ENCODE data around the gene ACY1. TPM values are rescaled to one million over a fixed set of nuclear protein-coding genes. Genes with fewer than 3 reads are reported as not detected.
"Not testable (repeated sequence)": the region's sequence is repeated elsewhere in the genome, so short reads cannot be mapped to it uniquely, and the experiment has no call there.

The ACY1 gene
- total RNA-seq, 1 donor from 2014 or later: 58.0 TPM

DNA sequence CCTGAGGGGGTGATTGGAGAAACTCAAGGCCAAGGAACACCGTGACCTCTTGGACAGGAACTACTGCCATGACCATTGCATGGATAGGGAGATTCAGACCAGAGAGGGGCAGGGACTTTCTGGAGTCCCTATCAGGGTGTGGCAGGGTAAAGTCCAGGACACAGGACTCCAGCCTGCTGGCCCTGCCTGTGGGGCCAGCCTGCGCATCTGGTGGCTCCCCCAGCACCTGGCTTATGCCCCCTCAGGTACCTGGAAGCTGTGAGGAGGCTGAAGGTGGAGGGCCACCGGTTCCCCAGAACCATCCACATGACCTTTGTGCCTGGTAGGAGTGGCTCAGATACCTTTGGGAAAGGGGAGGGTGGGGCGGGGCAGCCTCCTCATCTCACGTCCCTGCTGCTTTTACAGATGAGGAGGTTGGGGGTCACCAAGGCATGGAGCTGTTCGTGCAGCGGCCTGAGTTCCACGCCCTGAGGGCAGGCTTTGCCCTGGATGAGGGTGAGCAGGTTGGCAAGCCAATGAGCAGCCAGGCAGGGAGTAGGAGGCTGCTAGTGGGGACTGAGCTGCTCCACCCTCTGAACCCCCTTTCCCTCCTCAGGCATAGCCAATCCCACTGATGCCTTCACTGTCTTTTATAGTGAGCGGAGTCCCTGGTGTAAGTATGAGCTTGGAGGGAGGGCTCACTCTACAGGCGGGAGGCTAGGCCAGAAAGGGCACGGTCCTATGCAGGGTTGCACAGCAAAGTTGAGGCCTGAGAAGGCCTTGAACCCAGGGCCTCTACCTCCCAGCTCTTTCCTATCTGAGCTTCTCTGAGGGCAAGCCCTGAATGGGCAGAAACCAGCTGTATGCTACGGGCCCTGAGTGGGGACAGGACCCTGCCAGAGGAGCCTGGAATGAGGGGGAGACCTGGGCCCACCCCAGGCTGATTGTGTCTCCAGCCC is 2.9 kb downstream of the ACY1 start:
- no peak for DNase-seq (ENCODE audit: low spot score)
- H3K27me3 Mint-ChIP-seq (ENCODE audit: insufficient read depth): no peaks in the 10 kb centered on the region
- H3K4me3 Mint-ChIP-seq: no peak overlapping the region
- peaks cover 7% of the 10 kb centered on the region for H3K36me3 Mint-ChIP-seq (ENCODE audit: low read depth)
- H3K4me1 Mint-ChIP-seq (ENCODE audit: low read depth): peaks cover 24% of the 10 kb centered on the region
- H3K27ac Mint-ChIP-seq: no peak overlapping the region
- no peaks in the 10 kb centered on the region for H3K9me3 Mint-ChIP-seq
- intact Hi-C loops (cut with micrococcal nuclease): loop anchor here (10.0 kb wide), 1 partner anchor 699 kb away; the partner anchor contains the start of genes GNL3 and PBRM1

DNA sequence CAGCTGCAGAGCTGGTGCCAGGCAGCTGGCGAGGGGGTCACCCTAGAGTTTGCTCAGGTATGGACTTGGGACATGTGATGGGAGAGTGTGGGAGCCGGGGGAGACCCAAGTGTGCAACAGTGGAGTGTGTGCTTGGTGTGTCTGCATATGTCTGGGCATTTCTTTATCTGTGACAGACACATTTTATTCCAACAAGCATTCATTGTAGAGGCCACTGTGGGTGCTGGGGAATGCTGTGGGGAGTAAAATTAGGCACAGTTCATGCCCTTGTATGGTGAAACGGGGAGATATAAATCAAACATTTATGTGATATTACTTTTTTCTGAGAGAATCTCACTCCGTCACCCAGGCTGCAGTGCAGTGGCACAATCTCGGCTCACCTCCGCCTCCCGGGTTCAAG is 4.2 kb downstream of the ACY1 start:
- intact Hi-C loops (cut with micrococcal nuclease): loop anchor here (10.0 kb wide), 1 partner anchor 697 kb away; the partner anchor contains the start of genes GNL3 and PBRM1
- no peak overlapping the region for H3K4me3 Mint-ChIP-seq

DNA sequence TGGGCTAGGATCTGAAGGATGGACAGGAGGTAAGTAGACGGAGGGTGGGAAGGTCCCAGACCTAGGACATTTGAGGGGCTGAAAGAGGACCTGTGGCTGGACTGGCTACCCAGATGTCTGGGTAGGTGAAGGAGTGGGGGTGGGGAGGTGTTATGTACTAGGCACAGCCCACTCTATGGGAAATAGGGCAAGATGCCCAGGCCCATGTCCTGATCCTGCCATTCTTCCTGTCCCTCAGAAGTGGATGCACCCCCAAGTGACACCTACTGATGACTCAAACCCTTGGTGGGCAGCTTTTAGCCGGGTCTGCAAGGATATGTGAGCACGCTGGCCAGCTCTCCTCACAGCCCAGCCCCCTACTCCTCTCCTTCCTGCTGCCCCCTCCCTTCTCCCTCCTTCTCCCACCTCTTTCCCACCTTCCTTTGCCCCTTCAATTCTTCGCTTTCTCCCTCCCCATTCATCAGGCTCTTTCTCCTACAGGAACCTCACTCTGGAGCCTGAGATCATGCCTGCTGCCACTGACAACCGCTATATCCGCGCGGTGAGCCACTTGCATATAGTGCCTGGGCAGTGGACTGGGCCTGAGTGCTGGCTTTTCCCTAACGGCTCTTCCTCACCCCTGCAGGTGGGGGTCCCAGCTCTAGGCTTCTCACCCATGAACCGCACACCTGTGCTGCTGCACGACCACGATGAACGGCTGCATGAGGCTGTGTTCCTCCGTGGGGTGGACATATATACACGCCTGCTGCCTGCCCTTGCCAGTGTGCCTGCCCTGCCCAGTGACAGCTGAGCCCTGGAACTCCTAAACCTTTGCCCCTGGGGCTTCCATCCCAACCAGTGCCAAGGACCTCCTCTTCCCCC is 5.2 kb downstream of the ACY1 start:
- DNase-seq (ENCODE audit: low spot score): no peak
- intact Hi-C loops (cut with micrococcal nuclease): loop anchor here (10.0 kb wide), 1 partner anchor 696 kb away; the partner anchor contains the start of genes GNL3 and PBRM1
- Mint-ChIP-seq H3K27me3 (ENCODE audit: insufficient read depth) (no peaks in the 10 kb centered on the region), H3K4me3 (no peak overlapping the region), H3K4me1 (ENCODE audit: low read depth) (peaks cover 18% of the 10 kb centered on the region), H3K9me3 (no peaks in the 10 kb centered on the region), H3K27ac (peak overlapping the region; percentile 32), H3K36me3 (ENCODE audit: low read depth) (peaks cover 15% of the 10 kb centered on the region)

More for the DNA sequence above, 4.2 kb downstream of the ACY1 start:
- Mint-ChIP-seq H3K27me3 (ENCODE audit: insufficient read depth) (no peaks in the 10 kb centered on the region), H3K9me3 (no peaks in the 10 kb centered on the region), H3K27ac (no peak overlapping the region), H3K36me3 (ENCODE audit: low read depth) (peaks cover 8% of the 10 kb centered on the region), H3K4me1 (ENCODE audit: low read depth) (peaks cover 21% of the 10 kb centered on the region)
- no peak for DNase-seq (ENCODE audit: low spot score)

DNA sequence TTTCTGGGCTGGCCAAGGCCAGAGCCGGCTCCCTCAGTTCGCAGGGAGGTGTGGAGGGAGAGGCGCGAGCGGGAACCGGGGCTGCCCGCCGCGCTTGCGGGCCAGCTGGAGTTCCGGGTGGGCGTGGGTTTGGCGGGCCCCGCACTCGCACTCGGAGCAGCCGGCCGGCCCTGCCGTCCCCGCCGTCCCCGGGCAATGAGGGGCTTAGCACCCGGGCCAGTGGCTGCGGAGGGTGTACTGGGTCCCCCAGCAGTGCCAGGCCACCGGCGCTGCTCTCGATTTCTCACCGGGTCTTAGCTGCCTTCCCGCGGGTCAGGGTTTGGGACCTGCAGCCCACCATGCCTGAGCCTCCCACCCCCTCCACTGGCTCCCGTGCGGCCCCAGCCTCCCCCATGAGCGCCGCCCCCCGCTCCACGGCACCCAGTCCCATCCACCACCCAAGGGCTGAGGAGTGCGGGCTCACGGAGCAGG is 7.2 kb downstream of the ACY1 start:
- not testable (repeated sequence) for H3K4me3 Mint-ChIP-seq; H3K27me3 Mint-ChIP-seq (ENCODE audit: insufficient read depth); DNase-seq (ENCODE audit: low spot score); H3K27ac Mint-ChIP-seq; H3K9me3 Mint-ChIP-seq
- peaks cover 19% of the 10 kb centered on the region for H3K4me1 Mint-ChIP-seq (ENCODE audit: low read depth)
- H3K36me3 Mint-ChIP-seq (ENCODE audit: low read depth): peaks cover 33% of the 10 kb centered on the region
- intact Hi-C loops (cut with micrococcal nuclease): loop anchor here (10.0 kb wide), 1 partner anchor 1636 kb away; the partner anchor contains the start of genes CYB561D2, NPRL2 and TMEM115

DNA sequence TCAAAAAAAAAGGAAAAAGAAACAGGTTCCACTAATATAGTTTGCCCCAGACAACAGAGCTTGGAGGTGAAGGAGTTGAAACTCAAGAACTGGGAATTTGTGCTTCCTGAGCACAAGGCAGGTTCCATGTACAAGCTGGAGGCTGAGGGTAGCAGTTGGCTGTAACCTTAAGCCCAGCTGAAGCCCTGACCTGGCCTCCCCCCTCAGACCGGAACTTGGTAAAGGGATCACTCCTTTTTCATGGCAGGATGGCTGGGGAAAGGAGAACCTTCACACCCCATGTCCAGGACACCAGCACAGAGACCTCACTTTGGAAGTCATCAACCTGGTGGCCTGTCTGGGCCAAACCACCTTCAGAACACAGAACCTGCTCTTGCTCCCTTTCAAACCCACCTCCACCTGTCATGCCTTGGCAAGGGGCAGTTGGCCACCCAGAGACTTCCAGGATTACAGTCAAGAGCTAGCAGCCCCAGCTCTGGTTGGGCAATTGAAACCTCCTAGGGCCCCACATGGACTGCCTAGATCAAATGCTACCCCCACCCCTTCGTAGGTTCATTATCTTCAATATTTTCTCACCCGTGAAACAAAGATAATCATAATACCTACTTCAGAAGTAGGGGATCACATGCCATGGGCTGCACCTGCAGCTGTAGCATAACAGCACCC is 8.8 kb downstream of the ACY1 start:
- peaks cover 24% of the 10 kb centered on the region for H3K4me1 Mint-ChIP-seq (ENCODE audit: low read depth)
- H3K27me3 Mint-ChIP-seq (ENCODE audit: insufficient read depth): peaks cover 4% of the 10 kb centered on the region
- DNase-seq (ENCODE audit: low spot score): no peak
- no peaks in the 10 kb centered on the region for H3K9me3 Mint-ChIP-seq
- H3K4me3 Mint-ChIP-seq: no peak overlapping the region
- intact Hi-C loops (cut with micrococcal nuclease): loop anchor here (10.0 kb wide), 1 partner anchor 1637 kb away; the partner anchor contains the start of genes CYB561D2, NPRL2 and TMEM115
- no peak overlapping the region for H3K27ac Mint-ChIP-seq
- H3K36me3 Mint-ChIP-seq (ENCODE audit: low read depth): peaks cover 37% of the 10 kb centered on the region

DNA sequence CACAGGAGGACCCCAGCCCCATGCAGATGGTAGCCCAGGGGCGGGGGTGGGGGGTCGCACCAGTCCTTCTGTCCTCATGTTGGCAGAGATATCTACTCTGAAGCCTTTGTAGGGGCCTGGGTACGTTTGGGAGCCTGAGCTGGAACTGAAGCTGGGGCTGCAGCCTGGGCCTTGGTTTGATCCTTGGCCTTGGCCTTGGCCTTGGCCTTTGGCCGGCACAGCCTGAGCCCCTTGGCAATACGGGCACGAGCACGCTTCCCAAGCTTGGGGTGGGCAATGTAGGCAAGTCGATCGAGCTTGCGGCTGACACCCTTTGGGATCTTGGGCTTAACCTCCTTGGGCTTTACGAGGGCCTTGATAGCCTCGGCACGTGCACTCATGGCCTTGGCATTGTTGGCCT is 10.3 kb downstream of the ACY1 start:
- H3K4me3 Mint-ChIP-seq: peak overlapping the region; percentile 98

DNA sequence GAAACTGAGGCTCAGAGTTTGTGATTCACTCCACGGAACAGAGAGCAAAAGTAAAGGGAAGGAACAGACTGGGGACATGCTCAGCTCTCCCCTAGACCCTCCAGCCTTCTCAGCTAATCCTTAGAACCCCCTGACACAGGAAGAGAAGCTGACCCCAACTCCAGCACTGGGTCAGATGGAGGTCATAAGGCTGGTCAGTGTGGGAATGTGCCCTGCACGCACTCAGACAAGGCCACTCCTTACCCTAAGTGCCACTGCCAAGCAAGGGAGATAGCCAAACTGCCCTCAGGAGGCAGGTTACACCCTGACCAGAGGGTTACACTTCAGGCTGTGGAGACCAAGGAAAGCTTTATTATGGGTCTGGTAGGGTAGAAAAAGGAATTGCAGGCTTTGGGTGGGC is 11.2 kb downstream of the ACY1 start:
- intact Hi-C loops (cut with micrococcal nuclease): loop anchor here (2.0 to 10.0 kb wide), 3 partner anchors 160 to 1640 kb away; partner anchors contain the start of genes CYB561D2, NPRL2, POC1A and TMEM115
- Mint-ChIP-seq H3K27ac (peak overlapping the region; percentile 100), H3K9me3 (no peaks in the 10 kb centered on the region), H3K27me3 (ENCODE audit: insufficient read depth) (peaks cover 5% of the 10 kb centered on the region), H3K36me3 (ENCODE audit: low read depth) (peaks cover 37% of the 10 kb centered on the region), H3K4me1 (ENCODE audit: low read depth) (peaks cover 24% of the 10 kb centered on the region), H3K4me3 (peak overlapping the region; percentile 98)
- no peak for DNase-seq (ENCODE audit: low spot score)

More for the DNA sequence above, 10.3 kb downstream of the ACY1 start:
- peaks cover 24% of the 10 kb centered on the region for H3K4me1 Mint-ChIP-seq (ENCODE audit: low read depth)
- not testable (repeated sequence) for H3K9me3 Mint-ChIP-seq; H3K27me3 Mint-ChIP-seq (ENCODE audit: insufficient read depth); DNase-seq (ENCODE audit: low spot score)
- intact Hi-C loops (cut with micrococcal nuclease): loop anchor here (2.0 to 10.0 kb wide), 3 partner anchors 161 to 1639 kb away; partner anchors contain the start of genes CYB561D2, NPRL2, POC1A and TMEM115
- H3K36me3 Mint-ChIP-seq (ENCODE audit: low read depth): peaks cover 37% of the 10 kb centered on the region
- peak overlapping the region; percentile 100 for H3K27ac Mint-ChIP-seq

DNA sequence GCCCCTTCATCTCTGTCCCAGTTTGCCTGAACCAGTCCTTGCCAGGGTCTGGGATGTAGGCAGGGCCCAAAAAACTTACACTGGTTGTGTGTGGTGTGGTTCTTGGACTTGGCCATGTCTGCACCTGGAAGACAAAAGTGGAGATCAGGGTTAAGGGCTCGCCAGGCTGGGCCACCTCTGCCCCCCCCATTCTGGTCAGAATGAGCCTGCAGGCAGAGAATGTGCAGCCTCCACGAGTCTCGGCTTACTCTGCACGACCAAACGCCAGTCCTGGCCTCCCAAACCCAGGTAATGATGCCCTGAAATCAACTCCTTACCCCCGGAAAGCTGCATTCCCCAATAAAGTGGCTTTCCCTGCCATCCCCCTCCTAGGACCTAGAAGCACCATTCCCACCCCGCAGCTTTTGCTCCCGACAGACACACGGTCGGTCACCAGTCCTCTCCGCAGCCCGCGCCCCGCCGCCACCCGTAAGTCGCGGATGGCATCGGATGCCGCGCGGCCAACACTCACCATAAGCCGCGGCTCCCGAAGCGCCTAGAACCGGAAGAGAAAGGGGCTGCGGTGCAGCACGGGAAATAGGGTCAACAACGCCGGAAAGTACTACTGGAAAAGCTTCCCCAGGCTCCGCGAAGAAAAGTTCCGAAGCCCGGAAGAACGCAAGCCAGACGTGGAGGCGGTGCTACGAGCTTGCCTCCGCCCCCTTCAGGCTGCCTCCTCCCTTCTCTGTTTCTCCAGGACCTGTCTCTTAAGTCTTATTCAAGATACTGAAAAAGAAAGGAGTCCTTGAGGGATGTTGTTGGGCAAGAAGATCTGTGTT is 12.2 kb downstream of the ACY1 start, which contains the start of gene RPL29:
Gene RPL29 (minus strand): TSS at position 550 of the 818 bp plus-strand sequence. CDS start 434 bp downstream, at position 116.
- peaks cover 5% of the 10 kb centered on the region for H3K27me3 Mint-ChIP-seq (ENCODE audit: insufficient read depth)
- peaks cover 24% of the 10 kb centered on the region for H3K4me1 Mint-ChIP-seq (ENCODE audit: low read depth)
- peak within 1 kb of the TSS; percentile 98 for H3K4me3 Mint-ChIP-seq
- peaks cover 37% of the 10 kb centered on the region for H3K36me3 Mint-ChIP-seq (ENCODE audit: low read depth)
- H3K27ac Mint-ChIP-seq: peak within 1 kb of the TSS; percentile 100
- no peaks in the 10 kb centered on the region for H3K9me3 Mint-ChIP-seq
- DNase-seq (ENCODE audit: low spot score): peak; percentile 88
- intact Hi-C loops (cut with micrococcal nuclease): loop anchor here (1.0 to 10.0 kb wide), 9 partner anchors 12 to 1641 kb away; partner anchors contain the start of genes ABHD14B, ACY1, ALAS1 and CYB561D2

DNA sequence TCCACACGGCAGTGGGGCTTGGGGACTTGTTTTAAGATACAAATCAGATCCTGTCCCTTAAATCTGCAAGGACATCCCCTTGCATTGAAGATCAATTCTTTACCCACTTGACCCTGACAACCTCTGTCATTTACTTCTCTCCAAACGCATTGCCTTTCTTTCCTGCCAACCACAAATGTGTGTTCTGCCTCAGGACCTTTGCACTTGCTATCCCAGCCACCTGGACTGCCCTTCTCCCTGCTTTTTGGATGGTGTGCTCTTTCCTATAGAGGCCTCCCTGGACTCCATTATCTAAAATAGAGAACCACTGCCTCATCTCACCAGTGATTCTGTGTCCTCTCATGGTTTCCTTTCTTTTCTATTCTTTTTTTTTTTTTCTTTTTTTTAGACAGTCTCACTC is 13.8 kb downstream of the ACY1 start:
- H3K9me3 Mint-ChIP-seq: no peaks in the 10 kb centered on the region
- intact Hi-C loops (cut with micrococcal nuclease): loop anchor here (5.0 to 10.0 kb wide), 2 partner anchors 200 to 1642 kb away; partner anchors contain the start of genes ALAS1, CYB561D2, NPRL2 and TMEM115
- DNase-seq (ENCODE audit: low spot score): no peak
- peaks cover 9% of the 10 kb centered on the region for H3K27me3 Mint-ChIP-seq (ENCODE audit: insufficient read depth)
- no peak overlapping the region for H3K4me3 Mint-ChIP-seq
- peaks cover 33% of the 10 kb centered on the region for H3K36me3 Mint-ChIP-seq (ENCODE audit: low read depth)
- H3K27ac Mint-ChIP-seq: peak overlapping the region; percentile 30
- peaks cover 31% of the 10 kb centered on the region for H3K4me1 Mint-ChIP-seq (ENCODE audit: low read depth)

DNA sequence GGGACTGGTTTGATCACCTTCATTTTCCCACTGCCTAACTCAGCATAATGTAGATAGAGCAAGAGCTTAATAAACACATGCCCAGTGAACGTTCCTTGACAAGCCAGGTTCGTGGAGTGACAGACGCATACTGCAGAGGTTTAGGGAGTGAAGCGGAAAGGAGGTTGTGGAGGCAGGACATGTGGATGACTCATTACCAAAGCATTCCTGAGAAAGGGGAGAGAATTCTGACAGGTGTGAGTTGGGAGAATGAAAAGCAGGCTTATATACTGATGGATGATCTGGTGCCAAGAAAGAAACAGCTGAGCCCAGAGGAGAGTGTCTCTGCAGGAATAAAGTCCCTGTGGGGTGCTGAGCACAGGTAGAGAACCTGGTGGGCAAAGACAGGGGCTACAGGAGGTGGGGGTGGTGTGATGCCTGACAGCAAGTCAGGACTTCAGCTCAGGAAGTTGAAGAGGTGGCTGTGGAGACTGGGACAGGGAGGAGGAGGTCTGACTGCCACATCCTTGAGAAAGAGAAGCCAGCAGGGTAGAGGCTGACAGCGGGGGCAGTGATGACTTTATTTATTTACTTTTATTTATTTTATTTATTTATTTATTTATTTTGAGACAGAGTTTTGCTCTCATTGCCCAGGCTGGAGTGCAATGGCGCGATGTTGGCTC is 14.7 kb downstream of the ACY1 start:
- Mint-ChIP-seq H3K27ac (no peak overlapping the region), H3K4me3 (no peak overlapping the region), H3K4me1 (ENCODE audit: low read depth) (peaks cover 26% of the 10 kb centered on the region), H3K9me3 (no peaks in the 10 kb centered on the region), H3K27me3 (ENCODE audit: insufficient read depth) (peaks cover 9% of the 10 kb centered on the region), H3K36me3 (ENCODE audit: low read depth) (peaks cover 25% of the 10 kb centered on the region)
- intact Hi-C loops (cut with micrococcal nuclease): loop anchor here (5.0 to 10.0 kb wide), 2 partner anchors 199 to 1643 kb away; partner anchors contain the start of genes ALAS1, CYB561D2, NPRL2 and TMEM115
- no peak for DNase-seq (ENCODE audit: low spot score)

Measured in activated T-helper 1 cell treated with anti-CD3 and anti-CD28 coated beads, Interleukin-12 subunit alpha, Interleukin-12 subunit beta, Interleukin-2, Interleukin-4 antibody, amounts not matched to agents 30 ng/mL and 10 ng/mL and 1 ng/mL, durations not matched to agents 14 hours and 24 hours and 36 hours (primary cell).